Activated effector memory CD4-positive, alpha-beta T cell treated with anti-CD3 and anti-CD28 coated beads, Interleukin-2, amount 50 U/mL, for 16 hours (primary cell): ENCODE measurements around the gene ARL15.
"Not testable (repeated sequence)": the region's sequence is repeated elsewhere in the genome, so short reads cannot be mapped to it uniquely, and the experiment has no call there.

Experiments
- DNase-seq: peaks from one replicate; pipeline ENCODE4 v3.0.0-alpha.2; 2020

Gene ARL15

GRCh38 chr5:54310433-54311175 is at the start of gene ARL15:
Gene ARL15 (minus strand): TSS chr5:54310573.
- peak; percentile 99 for DNase-seq

DNA sequence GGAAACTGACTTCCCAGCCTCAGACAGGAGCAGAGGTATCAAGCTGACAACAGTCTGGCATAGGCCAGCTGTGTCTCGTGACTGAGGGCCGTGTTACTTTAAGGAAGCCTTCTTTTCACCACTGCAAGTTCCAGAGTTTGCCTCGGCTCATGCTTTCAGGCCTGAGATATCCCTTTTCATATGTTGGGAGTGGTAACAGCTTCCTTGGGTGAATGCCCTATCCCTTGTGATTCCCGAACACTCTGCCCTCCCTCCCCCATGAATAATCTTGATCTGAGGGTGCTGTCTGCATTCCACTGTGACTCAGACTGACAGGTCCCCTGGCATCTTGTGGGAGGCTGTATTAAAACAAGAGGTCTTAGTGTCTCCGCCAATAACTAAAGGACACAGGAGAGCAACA is 49.7 kb upstream of the ARL15 start:
- no peak for DNase-seq

GRCh38 chr5:54357408-54358058 is 47.2 kb upstream of the ARL15 start:
- no peak for DNase-seq

DNA sequence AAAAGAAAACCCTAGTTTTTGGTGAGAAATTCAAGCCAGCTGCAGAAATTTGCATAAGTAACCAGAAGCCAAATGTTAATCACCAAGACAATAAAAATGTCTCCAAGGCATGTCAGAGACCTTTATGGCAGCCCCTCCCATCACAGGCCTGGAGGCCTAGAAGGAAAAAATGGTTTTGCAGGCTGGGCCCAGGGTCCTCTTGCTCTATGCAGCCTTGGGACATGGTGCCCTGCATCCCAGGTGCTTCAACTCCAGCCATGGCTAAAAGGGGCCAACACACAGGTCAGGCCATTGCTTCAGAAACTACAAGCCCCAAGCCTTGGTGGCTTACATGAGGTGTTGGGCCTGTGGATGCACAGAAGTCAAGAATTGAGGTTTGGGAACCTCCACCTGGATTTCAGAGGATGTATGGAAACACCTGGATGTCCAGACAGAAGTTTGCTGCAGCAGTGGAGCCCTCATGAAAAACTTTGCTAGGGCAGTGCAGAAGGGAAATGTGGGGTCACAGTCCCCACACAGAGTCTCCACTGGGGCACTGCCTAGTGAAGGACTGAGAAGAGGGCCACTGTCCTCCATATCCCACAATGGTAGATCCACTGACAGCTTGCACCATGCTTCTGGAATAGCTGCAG is 43.7 kb upstream of the ARL15 start:
- not testable (repeated sequence) for DNase-seq

DNA sequence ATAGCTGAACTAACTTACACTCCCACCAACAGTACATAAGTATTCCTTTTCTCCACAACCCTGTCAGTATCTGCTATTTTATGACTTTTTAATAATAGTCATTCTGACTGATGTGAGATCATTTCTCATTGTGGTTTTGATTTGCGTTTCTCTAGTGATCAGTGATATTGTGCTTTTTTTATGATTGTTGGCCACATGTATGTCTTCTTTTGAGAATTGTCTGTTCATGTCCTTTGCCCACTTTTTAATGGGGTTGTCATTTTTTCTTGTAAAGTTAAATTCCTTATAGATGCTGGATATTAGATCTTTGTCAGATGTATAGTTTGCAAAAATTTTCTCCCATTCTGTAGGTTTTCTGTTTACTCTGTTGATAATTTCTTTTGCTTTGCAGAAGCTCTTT is 42.2 kb upstream of the ARL15 start:
- not testable (repeated sequence) for DNase-seq

- no peak for DNase-seq
These were observed 37.0 kb upstream of the ARL15 start for GRCh38 chr5:54347221-54347865.

- DNase-seq, result no peak
These were observed 34.3 kb upstream of the ARL15 start for GRCh38 chr5:54344653-54345052.

GRCh38 chr5:54341971-54342370 is 31.6 kb upstream of the ARL15 start:
- no peak for DNase-seq

DNA sequence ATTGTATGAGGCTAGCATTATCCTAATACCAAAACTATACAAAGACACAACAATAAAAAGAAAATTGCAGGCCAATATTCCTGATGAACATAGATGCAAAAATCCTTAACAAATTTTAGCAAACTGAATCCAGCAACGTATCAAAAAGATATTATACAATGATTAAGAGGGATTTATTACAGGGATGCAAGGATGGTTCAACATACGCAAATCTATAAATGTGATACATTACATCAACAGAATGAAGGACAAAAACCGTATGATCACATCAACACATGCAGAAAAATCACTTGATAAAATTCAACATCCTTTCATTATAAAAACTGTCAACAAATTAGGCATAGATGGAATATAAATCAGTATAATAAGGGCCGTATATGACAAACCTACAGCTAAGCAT is 27.1 kb upstream of the ARL15 start:
- DNase-seq, result no peak

- no peak for DNase-seq
These were observed 22.3 kb upstream of the ARL15 start for GRCh38 chr5:54332720-54333119.

DNA sequence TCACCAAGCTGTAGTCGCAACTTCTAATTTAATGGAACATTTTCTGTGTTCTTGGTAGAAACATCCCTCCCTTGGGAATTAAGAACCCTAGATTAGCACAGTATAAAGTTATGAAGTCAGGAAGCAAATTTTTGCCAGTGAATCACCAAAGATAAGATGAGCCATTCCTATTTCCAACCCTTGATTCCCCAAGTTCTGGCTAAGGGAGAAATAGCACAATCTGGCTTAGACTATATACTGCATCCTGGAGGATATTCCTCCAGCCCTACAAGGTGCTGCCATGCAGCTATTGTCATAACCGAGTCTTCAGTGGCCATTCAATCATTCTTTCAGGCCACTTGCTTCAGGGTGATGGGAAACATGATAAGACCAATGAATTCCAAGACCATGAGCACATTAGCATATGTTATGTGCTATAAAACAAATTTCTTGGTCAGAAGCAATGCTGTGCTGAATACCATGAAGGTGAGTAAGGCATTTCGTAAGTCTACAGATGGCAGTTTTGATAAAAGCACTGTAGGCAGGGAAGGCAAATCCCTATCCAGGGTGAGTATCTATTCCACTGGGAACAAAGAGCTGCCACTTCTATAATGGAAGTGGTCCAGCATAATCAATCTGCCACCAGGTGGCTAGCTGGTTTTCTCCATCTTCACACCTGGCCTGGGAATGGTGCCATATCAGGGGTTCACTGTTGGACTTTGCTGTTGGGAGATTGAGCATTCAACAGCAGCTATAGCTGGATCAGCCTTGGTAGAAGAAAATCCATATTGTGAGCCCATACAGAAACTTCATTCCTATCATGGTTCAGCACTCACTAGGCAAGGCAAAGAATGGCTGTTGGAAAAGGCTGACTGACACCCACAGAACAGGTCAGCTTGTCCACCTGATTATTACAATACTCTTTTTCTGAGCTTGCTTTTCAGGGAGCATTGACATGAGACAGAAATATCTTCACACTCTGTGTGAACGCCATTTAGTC is 19.6 kb upstream of the ARL15 start:
- no peak for DNase-seq

DNA sequence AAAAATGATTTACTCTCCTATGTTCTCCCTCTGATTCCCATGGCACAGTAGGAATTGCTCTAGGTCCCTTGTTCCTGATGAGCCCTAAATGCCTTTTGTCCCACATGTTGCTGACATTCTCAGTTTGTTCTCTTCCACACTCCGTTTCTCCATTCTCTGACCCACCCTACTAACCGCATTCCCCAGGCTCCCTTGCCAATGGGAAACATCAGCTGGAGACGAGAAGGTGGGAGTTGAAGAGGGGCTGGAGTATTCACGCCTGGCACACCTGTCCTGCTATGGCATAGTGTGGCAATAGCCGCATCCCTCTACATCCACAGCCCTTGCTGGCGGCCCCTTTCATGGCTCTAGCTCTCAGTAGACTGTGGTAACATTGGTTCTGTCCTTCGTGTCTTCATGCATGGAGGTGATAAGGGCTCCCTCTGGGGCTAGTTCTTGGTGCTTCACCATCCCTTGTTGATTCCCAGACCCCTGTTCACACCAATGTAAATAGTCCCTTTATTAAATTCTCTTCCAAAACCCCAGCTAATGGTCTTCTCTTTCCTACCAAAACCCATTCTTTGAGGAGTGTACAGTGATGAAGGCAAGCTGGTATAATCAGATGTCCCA is 16.4 kb upstream of the ARL15 start:
- DNase-seq, result no peak

- no peak for DNase-seq
These were observed 15.4 kb upstream of the ARL15 start for GRCh38 chr5:54325610-54326311.

- DNase-seq, result no peak
These were observed 14.9 kb upstream of the ARL15 start for GRCh38 chr5:54325272-54325609.

DNA sequence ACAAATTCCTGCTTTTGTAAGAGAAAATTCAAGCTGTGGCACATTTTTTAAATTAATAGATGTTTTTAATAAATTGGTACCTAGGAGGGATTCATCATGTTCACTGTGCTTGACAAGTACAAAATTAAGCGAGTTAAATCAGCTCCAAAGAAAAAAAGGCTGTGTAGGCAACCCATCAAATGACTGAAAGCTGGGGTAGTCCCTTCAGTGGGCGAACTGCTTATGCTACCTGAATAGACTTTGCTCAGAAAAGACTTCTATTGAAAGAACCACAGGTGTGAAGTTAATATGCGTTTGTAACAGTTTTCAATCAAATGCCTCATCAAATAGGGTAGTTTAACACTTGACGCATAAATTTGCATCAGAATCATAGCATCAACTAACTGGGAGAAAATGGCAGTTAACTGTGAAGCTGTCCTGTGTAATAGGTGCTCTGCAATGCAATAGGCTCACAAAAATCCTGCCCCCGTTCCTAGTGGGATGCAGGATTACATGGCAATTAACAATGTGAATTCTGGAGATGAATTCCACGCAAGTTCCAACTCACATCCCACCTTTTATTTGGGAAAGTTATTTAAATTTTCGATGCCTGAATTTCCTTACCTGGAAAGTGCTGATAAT is 14.4 kb upstream of the ARL15 start:
- no peak for DNase-seq

- DNase-seq, result no peak
These were observed 13.1 kb upstream of the ARL15 start for GRCh38 chr5:54323495-54323894.

GRCh38 chr5:54320256-54320655 is 9.9 kb upstream of the ARL15 start:
- no peak for DNase-seq

DNA sequence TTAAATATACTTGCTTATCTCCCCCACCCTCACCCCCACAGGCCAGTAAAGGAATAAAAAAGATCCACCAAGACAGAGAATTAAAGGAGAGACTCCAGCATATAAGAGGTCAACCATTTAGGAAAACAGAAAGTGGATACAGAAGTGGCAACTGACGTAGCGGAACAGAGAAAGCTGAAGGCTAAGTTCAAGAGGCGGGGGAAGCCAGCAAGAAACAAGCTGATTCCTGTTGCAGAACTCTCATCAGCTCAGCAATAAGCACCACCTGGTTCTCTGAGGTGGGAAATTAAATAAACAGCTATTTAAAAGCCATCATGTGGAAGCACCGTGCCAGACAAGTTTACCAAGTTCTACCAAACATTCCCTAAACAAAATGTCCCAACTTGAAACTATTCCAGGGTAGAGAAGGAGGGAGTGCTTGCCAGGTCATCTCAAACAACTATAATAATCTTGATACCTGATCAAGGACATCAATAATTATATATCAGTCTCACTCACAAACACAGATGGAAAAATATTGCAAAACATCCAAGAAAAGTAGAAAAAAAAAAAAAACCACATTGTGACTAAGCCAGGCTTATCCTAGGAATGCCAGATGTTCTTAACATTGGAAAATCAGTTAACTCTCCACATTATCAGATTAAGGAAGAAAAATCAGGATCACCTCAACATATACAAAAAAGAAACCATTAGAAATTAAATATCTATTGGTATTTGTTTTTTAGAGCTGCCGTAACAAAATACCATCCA is 7.3 kb upstream of the ARL15 start:
- no peak for DNase-seq

GRCh38 chr5:54315736-54316528 is 5.6 kb upstream of the ARL15 start:
- no peak for DNase-seq
